HFF-Myc (cell line): ENCODE results near the gene BIK.

Source experiments
- DNase-seq: peaks from one replicate; pipeline ENCODE4 v3.0.0-alpha.2; 2011; ENCODE audit warnings: low read depth; ENCODE audit errors: extremely low read depth
- H3K4me3 ChIP-seq: replicated peaks from 2 replicates; pipeline ENCODE4 v1.5.1; 2011; ENCODE audit warnings: low read depth, mild to moderate bottlenecking, control low read depth, low read length
- CTCF ChIP-seq: IDR thresholded peaks from 2 replicates; pipeline ENCODE4 v1.5.1; 2012; ENCODE audit warnings: mild to moderate bottlenecking, low read depth, low read length, control low read depth; ENCODE audit errors: missing control alignments

The BIK gene

GRCh38 chr22:43092085-43092484 lies 18.5 kb upstream of the BIK start:
- no peak for TF ChIP-seq CTCF
- no peak for DNase-seq
- H3K4me3 ChIP-seq, result no peak overlapping the region

GRCh38 chr22:43094085-43094484 lies 16.5 kb upstream of the BIK start:
- H3K4me3 ChIP-seq, result no peak overlapping the region
- no peak for DNase-seq
- TF ChIP-seq CTCF, result no peak

GRCh38 chr22:43094551-43094950 lies 16.0 kb upstream of the BIK start:
- H3K4me3 ChIP-seq, result no peak overlapping the region
- TF ChIP-seq CTCF, result no peak
- no peak for DNase-seq

- TF ChIP-seq CTCF, result no peak
These were observed 14.1 kb upstream of the BIK start for GRCh38 chr22:43096420-43096819.

GRCh38 chr22:43098356-43098755 lies 12.2 kb upstream of the BIK start:
- no peak overlapping the region for H3K4me3 ChIP-seq
- no peak for TF ChIP-seq CTCF
- no peak for DNase-seq

More at GRCh38 chr22:43096420-43096819, 14.1 kb upstream of the BIK start:
- no peak for DNase-seq
- no peak overlapping the region for H3K4me3 ChIP-seq

- no peak for TF ChIP-seq CTCF
- DNase-seq, result no peak
- no peak overlapping the region for H3K4me3 ChIP-seq
These were observed 11.5 kb upstream of the BIK start for GRCh38 chr22:43099095-43099494.

- no peak overlapping the region for H3K4me3 ChIP-seq
- DNase-seq, result no peak
- no peak for TF ChIP-seq CTCF
These were observed 10.3 kb upstream of the BIK start for GRCh38 chr22:43100225-43100624.
